ENCODE measurements around the gene MSRB2.

- TF ChIP-seq CTCF (IDR thresholded peaks at IDR 0.05; ENCODE audit: low read depth, low read length, poor library complexity, severe bottlenecking) (no peak), EZH2phosphoT487 (IDR thresholded peaks at IDR 0.05; ENCODE audit: borderline replicate concordance, low read length) (no peak)
These were observed 21.3 kb downstream of the MSRB2 start for GRCh38 chr10:23116486-23117205.
